CD8-positive, alpha-beta memory T cell (primary cell): ENCODE results near the gene TAB2. TPM values are rescaled to one million over a fixed set of nuclear protein-coding genes. Genes with fewer than 3 reads are reported as not detected.

Experiments
- CTCF ChIA-PET: fragments of 350-600 bp; sonication (Branson Sonifier 250); formaldehyde crosslinking; loops from one replicate; lab custom pipeline; 2021; ENCODE audit warnings: antibody characterized with exemption; lab: Charles Lee
- POLR2A ChIA-PET: fragments of 350-600 bp; sonication (Branson Sonifier 250); formaldehyde crosslinking; loops from one replicate; lab custom pipeline; 2021; ENCODE audit warnings: antibody characterized with exemption; lab: Charles Lee
- DNase-seq, 5 donors: peaks; one replicate each; pipeline versions ENCODE4 v3.0.0 to v3.0.0-alpha.2; 2020 to 2022; ENCODE audit warnings: mixed read lengths in 1 of 5
- H3K27ac ChIP-seq: one replicate; pipeline ENCODE4 v1.7.0; 2013; ENCODE audit warnings: low read depth, mild to moderate bottlenecking, low read length, moderate library complexity
- H3K27me3 ChIP-seq: 2 replicates; pipeline ENCODE4 v1.7.0; 2013; ENCODE audit warnings: low read length, mild to moderate bottlenecking; ENCODE audit not compliant: insufficient read depth, poor library complexity, severe bottlenecking
- H3K36me3 ChIP-seq: 2 replicates; pipeline ENCODE4 v1.7.0; 2013; ENCODE audit warnings: mild to moderate bottlenecking, low read length, moderate library complexity; ENCODE audit not compliant: insufficient read depth
- H3K4me1 ChIP-seq: 2 replicates; pipeline ENCODE4 v1.7.0; 2013; ENCODE audit warnings: mild to moderate bottlenecking, low read length, moderate library complexity; ENCODE audit not compliant: insufficient read depth
- H3K4me3 ChIP-seq: 2 replicates; pipeline ENCODE4 v1.7.0; 2013; ENCODE audit warnings: mild to moderate bottlenecking, low read length
- H3K9me3 ChIP-seq: 2 replicates; pipeline ENCODE4 v1.7.0; 2013; ENCODE audit warnings: mild to moderate bottlenecking, low read length
- H3K27ac Mint-ChIP-seq, 8 donors: one replicate each; pipeline ENCODE4 v1.8.0; 2020 to 2021; ENCODE audit warnings: mixed read lengths in 8 of 8, mild to moderate bottlenecking in 6 of 8, inconsistent platforms in 3 of 8, moderate library complexity in 3 of 8
- H3K27me3 Mint-ChIP-seq, 2 donors: one replicate each; pipeline ENCODE4 v1.8.0; 2020 to 2021; ENCODE audit warnings: mixed read lengths in 2 of 2, mild to moderate bottlenecking in 1 of 2, moderate library complexity in 1 of 2
- H3K36me3 Mint-ChIP-seq, 3 donors: one replicate each; pipeline ENCODE4 v1.8.0; 2020 to 2021; ENCODE audit warnings: mixed read lengths in 3 of 3, inconsistent platforms in 1 of 3, mild to moderate bottlenecking in 1 of 3
- H3K4me1 Mint-ChIP-seq, 3 donors: one replicate each; pipeline ENCODE4 v1.8.0; 2020 to 2021; ENCODE audit warnings: mixed read lengths in 3 of 3, inconsistent platforms in 1 of 3, mild to moderate bottlenecking in 1 of 3
- H3K4me3 Mint-ChIP-seq, 7 donors: one replicate each; pipeline ENCODE4 v1.8.0; 2020 to 2021; ENCODE audit warnings: mixed read lengths in 7 of 7, mild to moderate bottlenecking in 6 of 7, moderate library complexity in 4 of 7, inconsistent platforms in 2 of 7
- H3K9me3 Mint-ChIP-seq, 5 donors: one replicate each; pipeline ENCODE4 v1.8.0; 2020 to 2022; ENCODE audit warnings: mixed read lengths in 5 of 5, mild to moderate bottlenecking in 3 of 5, moderate library complexity in 2 of 5, inconsistent platforms in 1 of 5
- polyA plus RNA-seq: library from polyadenylated mRNA; unstranded; fragments of 300-500 nt; fragmentation: Illumina TruSeq; gene quantifications from one replicate; pipeline ENCODE4 v1.2.3, GENCODE V29; 2021
- total RNA-seq, 2 experiments: library from RNA; stranded (reverse); gene quantifications; one replicate each; pipeline ENCODE4 v1.2.3, GENCODE V29; 2021

The TAB2 gene
- total and polyA plus RNA-seq, 3 experiments from 2014 or later = 16.6 to 109 (median 103) TPM

GRCh38 chr6:149293244-149293643 is 24.3 kb upstream of the TAB2 start:
- H3K4me3 ChIP-seq = no peak overlapping the region
- Mint-ChIP-seq H3K4me3 (no peak overlapping the region), H3K27ac (no peak overlapping the region), H3K36me3 (no peaks in the 10 kb centered on the region), H3K4me1 (no peaks in the 10 kb centered on the region), H3K27me3 (peaks cover 0 to 2% of the 10 kb centered on the region in 2 donors), H3K9me3 (no peaks in the 10 kb centered on the region)
- H3K36me3 ChIP-seq = no peaks in the 10 kb centered on the region
- no peak overlapping the region for H3K27ac ChIP-seq
- H3K4me1 ChIP-seq = no peaks in the 10 kb centered on the region
- CTCF ChIA-PET = no interaction called here
- H3K27me3 ChIP-seq = no peaks in the 10 kb centered on the region
- POLR2A ChIA-PET = interaction anchor here (0.6 kb wide), 1 partner anchor 534 kb away, joined by 3 read pairs; no protein-coding TSS in a partner anchor
- DNase-seq = no peak
- H3K9me3 ChIP-seq = no peaks in the 10 kb centered on the region

- Mint-ChIP-seq H3K36me3 (no peaks in the 10 kb centered on the region), H3K27ac (no peak overlapping the region), H3K4me1 (no peaks in the 10 kb centered on the region), H3K27me3 (peaks cover 0 to 2% of the 10 kb centered on the region in 2 donors), H3K4me3 (no peak overlapping the region), H3K9me3 (no peaks in the 10 kb centered on the region)
- Histone ChIP-seq H3K27ac (no peak overlapping the region), H3K4me1 (no peaks in the 10 kb centered on the region), H3K36me3 (no peaks in the 10 kb centered on the region), H3K4me3 (no peak overlapping the region), H3K9me3 (no peaks in the 10 kb centered on the region), H3K27me3 (no peaks in the 10 kb centered on the region)
- DNase-seq = no peak
- ChIA-PET POLR2A (interaction anchor here (1.4 kb wide), 1 partner anchor 17 kb away, joined by 3 read pairs; the partner anchor contains the start of gene TAB2), CTCF (interaction anchor here (0.8 kb wide), 1 partner anchor 86 kb away, joined by 3 read pairs; no protein-coding TSS in a partner anchor)
These were observed 16.9 kb upstream of the TAB2 start for GRCh38 chr6:149300563-149300962.

GRCh38 chr6:149302723-149303122 is 14.8 kb upstream of the TAB2 start:
- CTCF ChIA-PET = interaction anchor here (0.6 to 1.2 kb wide), 2 partner anchors 40 to 48 kb away, joined by 3 read pairs; no protein-coding TSS in a partner anchor

GRCh38 chr6:149303468-149303867 is 14.0 kb upstream of the TAB2 start:
- no peaks in the 10 kb centered on the region for H3K27me3 ChIP-seq
- H3K4me3 ChIP-seq = no peak overlapping the region
- H3K4me1 Mint-ChIP-seq = no peaks in the 10 kb centered on the region
- H3K27me3 Mint-ChIP-seq = no peaks in the 10 kb centered on the region
- H3K27ac Mint-ChIP-seq = no peak overlapping the region
- no peak overlapping the region for H3K4me3 Mint-ChIP-seq
- no peaks in the 10 kb centered on the region for H3K9me3 ChIP-seq
- no peak overlapping the region for H3K27ac ChIP-seq
- DNase-seq = no peak
- ChIA-PET CTCF (interaction anchor here (0.6 to 1.2 kb wide), 2 partner anchors 41 to 47 kb away, joined by 3 read pairs; no protein-coding TSS in a partner anchor), POLR2A (no interaction called here)
- no peaks in the 10 kb centered on the region for H3K36me3 Mint-ChIP-seq
- no peaks in the 10 kb centered on the region for H3K36me3 ChIP-seq
- H3K4me1 ChIP-seq = no peaks in the 10 kb centered on the region
- H3K9me3 Mint-ChIP-seq = no peaks in the 10 kb centered on the region

More at GRCh38 chr6:149302723-149303122, 14.8 kb upstream of the TAB2 start:
- no peaks in the 10 kb centered on the region for H3K36me3 ChIP-seq
- H3K9me3 ChIP-seq = no peaks in the 10 kb centered on the region
- Mint-ChIP-seq H3K36me3 (no peaks in the 10 kb centered on the region), H3K4me1 (no peaks in the 10 kb centered on the region), H3K27me3 (no peaks in the 10 kb centered on the region), H3K9me3 (no peaks in the 10 kb centered on the region), H3K4me3 (no peak overlapping the region), H3K27ac (no peak overlapping the region)
- H3K4me3 ChIP-seq = no peak overlapping the region
- H3K4me1 ChIP-seq = no peaks in the 10 kb centered on the region
- DNase-seq = no peak
- no peak overlapping the region for H3K27ac ChIP-seq
- POLR2A ChIA-PET = no interaction called here
- H3K27me3 ChIP-seq = no peaks in the 10 kb centered on the region

GRCh38 chr6:149305372-149305771 is 12.1 kb upstream of the TAB2 start:
- DNase-seq = no peak
- H3K4me3 ChIP-seq = no peak overlapping the region
- H3K36me3 ChIP-seq = no peaks in the 10 kb centered on the region
- ChIA-PET CTCF (no interaction called here), POLR2A (interaction anchor here (0.7 kb wide), 1 partner anchor 17 kb away, joined by 4 read pairs; no protein-coding TSS in a partner anchor)
- H3K9me3 Mint-ChIP-seq = no peaks in the 10 kb centered on the region
- H3K9me3 ChIP-seq = no peaks in the 10 kb centered on the region
- H3K27ac Mint-ChIP-seq = no peak overlapping the region
- no peaks in the 10 kb centered on the region for H3K4me1 ChIP-seq
- H3K27ac ChIP-seq = no peak overlapping the region
- H3K27me3 ChIP-seq = no peaks in the 10 kb centered on the region
- no peaks in the 10 kb centered on the region for H3K4me1 Mint-ChIP-seq
- no peaks in the 10 kb centered on the region for H3K36me3 Mint-ChIP-seq
- H3K27me3 Mint-ChIP-seq = no peaks in the 10 kb centered on the region
- H3K4me3 Mint-ChIP-seq = no peak overlapping the region

GRCh38 chr6:149306967-149307366 is 10.5 kb upstream of the TAB2 start:
- Mint-ChIP-seq H3K4me1 (no peaks in the 10 kb centered on the region), H3K27me3 (no peaks in the 10 kb centered on the region), H3K27ac (no peak overlapping the region), H3K36me3 (no peaks in the 10 kb centered on the region), H3K9me3 (no peaks in the 10 kb centered on the region), H3K4me3 (no peak overlapping the region)
- DNase-seq = no peak
- ChIA-PET POLR2A (no interaction called here), CTCF (no interaction called here)
- no peak overlapping the region for H3K4me3 ChIP-seq
- no peaks in the 10 kb centered on the region for H3K9me3 ChIP-seq
- no peaks in the 10 kb centered on the region for H3K4me1 ChIP-seq
- no peak overlapping the region for H3K27ac ChIP-seq
- H3K36me3 ChIP-seq = no peaks in the 10 kb centered on the region
- H3K27me3 ChIP-seq = no peaks in the 10 kb centered on the region

- H3K4me3 Mint-ChIP-seq = no peak overlapping the region
- no peaks in the 10 kb centered on the region for H3K27me3 Mint-ChIP-seq
- peaks cover 3 to 7% (median 4%) of the 10 kb centered on the region in 3 donors for H3K4me1 Mint-ChIP-seq
- H3K4me1 ChIP-seq = peaks cover 4% of the 10 kb centered on the region
- H3K27ac Mint-ChIP-seq = no peak overlapping the region
- ChIA-PET CTCF (no interaction called here), POLR2A (no interaction called here)
- no peaks in the 10 kb centered on the region for H3K9me3 ChIP-seq
- H3K27ac ChIP-seq = no peak overlapping the region
- H3K27me3 ChIP-seq = no peaks in the 10 kb centered on the region
- H3K36me3 Mint-ChIP-seq = no peaks in the 10 kb centered on the region
- no peaks in the 10 kb centered on the region for H3K36me3 ChIP-seq
- no peak for DNase-seq
- no peak overlapping the region for H3K4me3 ChIP-seq
- H3K9me3 Mint-ChIP-seq = no peaks in the 10 kb centered on the region
These were observed 6.2 kb upstream of the TAB2 start for GRCh38 chr6:149311293-149311692.

GRCh38 chr6:149311766-149312165 is 5.7 kb upstream of the TAB2 start:
- peaks cover 7% of the 10 kb centered on the region for H3K4me1 ChIP-seq
- POLR2A ChIA-PET = no interaction called here
- CTCF ChIA-PET = no interaction called here
- H3K9me3 Mint-ChIP-seq = no peaks in the 10 kb centered on the region
- no peak overlapping the region for H3K27ac ChIP-seq
- peaks cover 3 to 11% (median 5%) of the 10 kb centered on the region in 3 donors for H3K4me1 Mint-ChIP-seq
- H3K36me3 Mint-ChIP-seq = peaks cover 0 to 2% (median 0%) of the 10 kb centered on the region in 3 donors
- no peak overlapping the region for H3K4me3 ChIP-seq
- no peak overlapping the region for H3K27ac Mint-ChIP-seq
- no peak overlapping the region for H3K4me3 Mint-ChIP-seq
- no peaks in the 10 kb centered on the region for H3K27me3 ChIP-seq
- no peaks in the 10 kb centered on the region for H3K36me3 ChIP-seq
- no peaks in the 10 kb centered on the region for H3K9me3 ChIP-seq
- H3K27me3 Mint-ChIP-seq = no peaks in the 10 kb centered on the region
- no peak for DNase-seq
